ENCODE measurements around the gene ADGRA1.
"Not testable (repeated sequence)": the region's sequence is repeated elsewhere in the genome, so short reads cannot be mapped to it uniquely, and the experiment has no call there.

The ADGRA1 gene

DNA sequence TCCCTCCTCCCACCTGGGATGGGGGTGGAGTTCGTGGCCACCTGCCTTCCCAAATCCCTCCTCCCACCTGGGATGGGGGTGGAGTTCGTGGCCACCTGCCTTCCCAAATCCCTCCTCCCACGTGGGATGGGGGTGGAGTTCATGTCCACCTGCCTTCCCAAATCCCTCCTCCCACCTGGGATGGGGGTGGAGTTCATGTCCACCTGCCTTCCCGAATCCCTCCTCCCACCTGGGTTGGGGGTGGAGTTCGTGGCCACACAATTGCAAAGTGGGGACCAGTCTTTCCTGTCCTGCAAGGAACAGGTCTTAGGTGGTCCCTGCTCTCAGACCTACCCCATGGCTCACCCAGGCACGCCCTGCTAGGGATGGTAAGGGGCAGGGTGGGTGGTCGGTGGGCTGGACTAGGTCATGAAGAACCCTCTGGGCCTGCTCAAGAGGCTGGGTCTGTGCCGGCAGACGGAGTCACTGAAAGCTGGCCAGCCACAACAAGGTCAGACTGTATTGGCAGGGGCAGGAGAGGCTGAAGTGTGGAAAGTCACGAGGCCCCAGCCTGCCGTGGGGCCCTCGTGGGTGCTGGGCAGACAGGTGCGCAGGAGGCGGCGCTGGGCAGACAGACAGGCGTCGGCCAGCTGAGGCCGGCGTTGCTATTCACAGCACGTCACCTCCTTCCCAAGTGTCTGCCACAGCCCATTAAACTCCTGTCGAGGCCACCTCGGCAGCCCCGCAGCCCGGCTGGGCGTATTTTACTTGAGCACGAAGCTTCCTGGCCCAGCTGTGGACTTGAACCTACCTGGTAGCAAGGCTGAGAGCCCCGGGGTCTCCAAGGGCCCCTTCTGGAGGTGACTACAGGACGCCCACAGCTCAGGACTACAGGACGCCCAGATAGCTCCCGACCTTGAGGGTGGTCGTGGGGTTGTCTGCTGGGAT is 76.4 kb downstream of the ADGRA1 start:
- in situ Hi-C loops (cut with HindIII; ENCODE audit: low pct_ligation_motif_present, low pct_unique_long_range_greater_than_20kb, low sequenced_read_pairs): no loop called here
- DNase-seq: no peak

DNA sequence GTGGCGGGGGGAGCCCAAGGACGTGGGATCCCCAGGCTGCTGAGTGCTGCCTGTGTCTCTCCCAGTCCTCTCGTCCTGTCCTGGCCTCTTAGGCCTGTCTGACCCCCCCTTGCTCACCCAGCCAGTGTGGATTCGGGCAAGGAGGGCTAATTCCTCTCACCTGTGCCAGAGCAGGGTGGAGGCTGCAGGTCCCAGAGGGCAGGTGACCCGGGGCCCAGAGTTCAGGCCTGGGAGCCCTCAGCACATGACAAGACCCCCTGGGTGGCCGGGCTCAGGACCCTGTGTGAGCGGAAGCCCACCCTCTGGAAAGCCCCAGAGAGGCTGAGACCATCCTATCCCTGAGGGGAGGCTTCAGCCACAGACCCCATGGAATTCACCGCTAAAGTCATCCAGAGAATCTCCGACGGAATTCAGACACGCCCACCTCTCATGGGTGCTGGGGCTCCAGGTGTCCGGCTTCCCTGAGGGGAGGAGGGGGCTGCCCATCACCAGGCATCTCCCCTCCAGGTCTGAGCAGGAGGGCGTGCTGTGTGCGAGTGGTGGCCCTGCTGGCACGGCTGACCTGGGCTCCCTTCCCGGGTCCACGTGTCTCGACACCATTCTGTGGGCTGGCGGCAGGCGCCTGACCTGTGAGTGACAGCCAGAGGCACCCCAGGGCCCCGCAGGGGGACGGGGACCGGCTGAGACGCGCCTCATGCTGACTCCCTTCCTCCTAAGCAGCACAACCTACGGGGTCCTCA is 77.3 kb downstream of the ADGRA1 start:
- DNase-seq: no peak
- in situ Hi-C loops (cut with HindIII; ENCODE audit: low pct_ligation_motif_present, low pct_unique_long_range_greater_than_20kb, low sequenced_read_pairs): no loop called here

DNA sequence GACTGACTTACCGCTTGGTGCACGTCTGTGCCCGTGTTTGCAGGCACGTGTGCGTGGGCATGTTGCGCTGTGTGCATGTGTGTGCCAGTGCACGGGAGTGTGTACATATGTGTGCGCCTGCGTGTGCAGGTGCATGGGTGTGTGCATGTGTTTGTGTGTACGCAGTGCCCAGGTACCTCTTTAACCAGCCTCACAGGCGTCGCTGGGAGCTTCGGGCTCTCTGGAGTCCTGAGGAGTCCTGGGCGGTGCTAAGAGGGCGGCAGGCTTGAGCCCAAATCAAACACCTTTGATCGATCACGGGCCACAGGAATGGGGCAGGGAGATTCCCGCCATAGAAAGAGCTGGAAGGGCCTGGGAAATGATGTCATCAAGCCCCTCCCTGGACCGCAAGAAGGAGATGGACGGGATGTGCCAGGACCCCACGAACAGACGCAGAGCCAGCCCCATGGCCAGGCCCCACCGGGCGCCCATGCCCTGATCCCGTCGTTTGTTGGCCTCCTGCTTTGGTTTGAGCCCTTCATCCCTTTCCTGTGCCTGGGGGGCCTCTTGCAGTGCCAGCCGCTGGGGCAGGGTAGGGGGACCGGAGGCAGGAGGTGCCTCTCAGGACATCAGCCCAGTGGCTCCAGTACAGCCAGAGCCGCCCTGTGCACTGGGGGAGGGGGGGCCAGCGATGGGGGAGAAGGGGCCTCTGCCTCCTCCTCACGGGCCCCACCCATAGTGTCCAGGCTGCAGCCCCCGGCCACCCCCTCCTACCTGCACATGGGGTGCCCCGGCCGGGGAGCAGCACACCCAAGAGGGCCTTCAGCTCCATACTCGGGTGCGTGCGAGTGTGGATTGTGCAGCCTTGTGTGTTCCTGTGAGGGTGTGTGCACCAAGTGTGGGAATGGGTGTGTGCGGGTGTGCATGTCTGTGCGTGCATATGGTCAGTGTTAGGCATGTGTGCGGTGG is 78.1 kb downstream of the ADGRA1 start:
- DNase-seq: no peak
- in situ Hi-C loops (cut with HindIII; ENCODE audit: low pct_ligation_motif_present, low pct_unique_long_range_greater_than_20kb, low sequenced_read_pairs): no loop called here

GRCh38 chr10:133166504-133166827 is 78.7 kb downstream of the ADGRA1 start:
- no peak for DNase-seq
- in situ Hi-C loops (cut with HindIII; ENCODE audit: low pct_ligation_motif_present, low pct_unique_long_range_greater_than_20kb, low sequenced_read_pairs): no loop called here

GRCh38 chr10:133166828-133167692 is 79.3 kb downstream of the ADGRA1 start:
- no peak for DNase-seq
- in situ Hi-C loops (cut with HindIII; ENCODE audit: low pct_ligation_motif_present, low pct_unique_long_range_greater_than_20kb, low sequenced_read_pairs): no loop called here

DNA sequence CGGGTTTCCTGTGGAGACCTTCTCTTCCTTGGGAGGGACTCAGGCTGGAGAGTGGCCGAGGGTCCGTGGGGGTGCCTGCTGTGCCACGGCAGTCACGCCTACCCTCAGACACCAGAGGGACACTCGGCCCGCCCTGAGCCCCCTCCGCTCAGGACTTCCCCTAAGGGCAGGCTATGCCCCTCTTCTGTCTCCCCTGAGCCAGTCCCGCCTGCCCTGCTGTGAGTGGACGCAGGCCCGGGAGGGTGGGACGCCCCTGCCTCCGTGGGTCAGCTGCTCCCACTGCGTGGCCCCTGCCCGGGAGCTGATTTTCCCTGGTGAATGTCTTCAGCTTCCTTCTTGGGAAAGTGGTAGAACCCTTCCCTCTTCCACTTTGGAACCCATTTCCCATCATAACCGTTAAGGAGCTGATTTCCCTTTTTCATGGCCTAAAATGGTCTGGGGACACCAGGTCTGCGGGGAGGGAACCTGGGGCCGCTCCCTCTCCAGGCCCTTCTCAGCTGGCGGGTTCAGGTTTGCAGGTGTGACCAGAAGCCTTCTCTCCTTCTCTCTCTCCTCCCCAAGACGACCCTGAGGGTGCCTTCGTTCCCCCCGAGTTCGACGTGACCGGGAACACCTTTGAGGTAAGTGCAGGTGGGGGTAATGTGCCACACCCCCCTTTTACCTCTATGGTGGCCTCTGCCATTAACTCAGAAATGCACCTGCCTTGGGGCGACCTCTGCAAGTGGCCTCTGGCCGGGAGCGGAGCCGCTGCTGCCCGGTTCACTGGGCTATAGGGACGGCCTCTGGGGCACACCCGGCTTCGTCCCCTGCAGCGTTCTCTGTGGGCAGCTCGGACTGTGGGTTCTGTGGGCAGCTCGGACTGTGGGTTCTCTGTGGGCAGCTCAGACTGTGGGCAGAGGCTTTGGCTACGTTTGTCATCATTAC is 80.2 kb downstream of the ADGRA1 start:
- in situ Hi-C loops (cut with HindIII; ENCODE audit: low pct_ligation_motif_present, low pct_unique_long_range_greater_than_20kb, low sequenced_read_pairs): no loop called here
- no peak for DNase-seq

DNA sequence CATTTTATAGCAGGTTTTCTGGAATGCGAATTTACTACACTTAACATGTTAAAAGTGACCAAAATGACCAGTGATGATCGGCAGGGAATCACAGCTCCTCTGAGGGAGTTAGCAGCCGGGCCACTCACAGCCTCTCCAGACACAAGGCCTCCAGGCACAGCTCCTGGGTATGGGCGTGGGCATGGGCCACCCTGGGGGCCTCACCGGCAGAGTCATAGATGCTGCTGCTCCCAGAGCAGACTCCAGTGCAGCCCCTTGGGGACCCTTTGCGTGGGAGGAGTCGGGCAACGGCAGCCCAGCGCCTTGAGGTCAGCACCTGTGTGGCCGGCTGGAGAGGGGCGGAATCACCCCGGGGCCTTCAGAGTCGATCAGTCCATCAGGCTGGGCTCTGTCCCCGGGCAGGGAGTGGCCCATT is 80.9 kb downstream of the ADGRA1 start:
- in situ Hi-C loops (cut with HindIII; ENCODE audit: low pct_ligation_motif_present, low pct_unique_long_range_greater_than_20kb, low sequenced_read_pairs): no loop called here

GRCh38 chr10:133169173-133169947 is 81.6 kb downstream of the ADGRA1 start:
- DNase-seq: no peak
- in situ Hi-C loops (cut with HindIII; ENCODE audit: low pct_ligation_motif_present, low pct_unique_long_range_greater_than_20kb, low sequenced_read_pairs): no loop called here

More for the DNA sequence above, 80.9 kb downstream of the ADGRA1 start:
- no peak for DNase-seq

DNA sequence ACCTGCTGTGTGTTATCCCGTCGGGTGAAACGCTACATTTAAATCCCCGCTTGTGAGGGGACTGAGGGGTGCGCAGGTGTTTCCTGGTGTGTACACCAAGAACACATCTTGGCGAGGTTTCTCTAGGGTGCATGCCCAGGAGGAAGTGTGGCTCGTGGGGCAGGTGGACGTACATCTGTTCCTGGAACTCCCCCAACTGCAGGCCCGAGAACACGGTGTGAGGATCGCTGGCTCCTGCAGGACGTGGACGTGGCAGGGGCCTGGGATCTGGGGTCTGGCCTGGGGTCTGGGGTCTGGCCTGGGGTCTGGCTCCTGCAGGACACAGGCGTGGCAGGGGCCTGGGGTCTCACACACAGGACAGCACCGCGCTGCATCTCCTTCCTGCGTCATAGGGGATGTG is 82.4 kb downstream of the ADGRA1 start:
- in situ Hi-C loops (cut with HindIII; ENCODE audit: low pct_ligation_motif_present, low pct_unique_long_range_greater_than_20kb, low sequenced_read_pairs): no loop called here
- no peak for DNase-seq

GRCh38 chr10:133173860-133174640 is 86.3 kb downstream of the ADGRA1 start:
- DNase-seq: no peak
- in situ Hi-C loops (cut with HindIII; ENCODE audit: low pct_ligation_motif_present, low pct_unique_long_range_greater_than_20kb, low sequenced_read_pairs): no loop called here

DNA sequence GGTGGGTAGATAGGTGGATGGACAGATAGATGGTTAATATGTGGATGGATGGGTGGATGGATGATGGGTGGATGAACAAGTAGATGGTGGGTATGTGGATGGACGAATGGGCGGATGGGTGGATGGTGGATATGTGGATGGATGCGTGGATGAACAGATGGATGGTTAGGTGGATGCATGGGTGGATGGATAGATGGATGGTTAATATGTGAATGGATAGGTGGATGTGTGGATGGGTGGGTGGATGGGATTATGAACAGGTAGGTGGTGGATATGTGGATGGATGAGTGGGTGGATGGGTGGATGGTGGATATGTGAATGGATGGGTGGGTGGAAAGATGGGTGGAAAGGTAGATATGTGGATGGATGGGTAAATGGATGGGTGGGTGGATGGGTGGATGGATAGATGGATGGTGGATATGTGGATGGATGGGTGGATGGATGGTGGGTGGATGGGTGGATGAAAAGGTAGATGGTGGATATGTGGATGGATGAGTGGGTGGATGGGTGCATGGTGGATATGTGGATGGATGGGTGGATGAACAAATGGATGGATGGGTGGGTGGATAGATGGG is 87.1 kb downstream of the ADGRA1 start:
- no peak for DNase-seq
- in situ Hi-C loops (cut with HindIII; ENCODE audit: low pct_ligation_motif_present, low pct_unique_long_range_greater_than_20kb, low sequenced_read_pairs): no loop called here

DNA sequence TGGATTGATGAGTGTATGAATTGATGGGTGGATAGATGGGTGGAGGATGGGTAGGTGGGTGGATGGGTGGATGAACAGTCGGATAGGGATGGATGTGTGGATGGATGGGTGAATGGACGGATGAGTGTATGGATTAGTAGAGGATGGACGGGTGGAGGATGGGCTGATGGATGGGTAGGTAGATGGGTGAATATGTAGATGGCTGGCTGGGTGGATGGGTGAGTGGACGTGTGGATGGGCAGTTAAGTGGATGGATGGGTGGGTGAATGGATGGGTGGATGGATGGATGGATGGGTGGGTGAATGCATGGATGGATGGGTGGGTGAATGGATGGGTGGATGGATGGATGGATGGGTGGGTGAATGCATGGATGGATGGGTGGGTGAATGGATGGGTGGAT is 87.9 kb downstream of the ADGRA1 start:
- DNase-seq; in situ Hi-C loops (cut with HindIII; ENCODE audit: low pct_ligation_motif_present, low pct_unique_long_range_greater_than_20kb, low sequenced_read_pairs): not testable (repeated sequence)

GRCh38 chr10:133176546-133176945 is 88.8 kb downstream of the ADGRA1 start:
- DNase-seq: no peak
- in situ Hi-C loops (cut with HindIII; ENCODE audit: low pct_ligation_motif_present, low pct_unique_long_range_greater_than_20kb, low sequenced_read_pairs): no loop called here

GRCh38 chr10:133177380-133178157 is 89.8 kb downstream of the ADGRA1 start:
- in situ Hi-C loops (cut with HindIII; ENCODE audit: low pct_ligation_motif_present, low pct_unique_long_range_greater_than_20kb, low sequenced_read_pairs): no loop called here
- DNase-seq: no peak
